ENCODE measurements around the gene ZFR2.

GRCh38 chr19:3832001-3832400, 36.8 kb downstream of the ZFR2 start:
- TF ChIP-seq CTCF (IDR thresholded peaks at IDR 0.05; ENCODE audit: low read length), result no peak
- TF ChIP-seq EZH2 (IDR thresholded peaks at IDR 0.05; ENCODE audit: borderline replicate concordance, low read length), result no peak

All from OCI-LY1 (cell line).